Keratinocyte (primary cell): ENCODE measurements around the gene NEGR1.

Experiments
- EZH2 ChIP-seq: IDR thresholded peaks from one replicate; pipeline ENCODE4 v1.6.1; 2012; ENCODE audit warnings: inconsistent platforms, mild to moderate bottlenecking, low read length, moderate library complexity
- TF ChIP-seq, protein P1 (sequence below), 3 experiments: IDR thresholded peaks in 1 of 3; conservative IDR thresholded peaks in 1 of 3; optimal IDR thresholded peaks in 1 of 3; 2 replicates in 2 of 3; 3 replicates in 1 of 3; pipeline versions ENCODE3 to v1.5.1; 2011; ENCODE audit warnings: low read length in 3 of 3, mild to moderate bottlenecking in 3 of 3, moderate library complexity in 2 of 3, control low read depth in 1 of 3, inconsistent platforms in 1 of 3; ENCODE audit not compliant: insufficient read depth in 2 of 3; ENCODE audit errors: extremely low read depth in 1 of 3

DNA sequence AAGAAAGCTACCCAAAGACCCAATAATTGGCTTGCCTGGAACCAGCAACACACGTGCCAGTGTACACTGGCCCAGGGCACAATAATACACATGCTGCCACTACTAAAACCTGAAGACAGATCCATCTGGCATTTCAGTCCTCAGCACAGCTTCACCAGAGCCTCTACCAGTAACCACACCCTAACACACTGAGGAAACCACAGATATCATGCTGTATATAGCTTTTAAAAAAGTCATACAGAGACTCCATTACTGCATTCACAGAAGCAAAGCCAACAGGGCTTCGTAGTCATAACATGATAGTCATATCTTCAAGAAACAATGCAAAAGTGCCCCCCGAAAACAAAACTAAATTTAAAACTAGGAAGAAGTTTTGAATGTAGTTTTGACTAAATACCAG lies 40.6 kb upstream of the NEGR1 start:
- TF ChIP-seq, protein P1, sequence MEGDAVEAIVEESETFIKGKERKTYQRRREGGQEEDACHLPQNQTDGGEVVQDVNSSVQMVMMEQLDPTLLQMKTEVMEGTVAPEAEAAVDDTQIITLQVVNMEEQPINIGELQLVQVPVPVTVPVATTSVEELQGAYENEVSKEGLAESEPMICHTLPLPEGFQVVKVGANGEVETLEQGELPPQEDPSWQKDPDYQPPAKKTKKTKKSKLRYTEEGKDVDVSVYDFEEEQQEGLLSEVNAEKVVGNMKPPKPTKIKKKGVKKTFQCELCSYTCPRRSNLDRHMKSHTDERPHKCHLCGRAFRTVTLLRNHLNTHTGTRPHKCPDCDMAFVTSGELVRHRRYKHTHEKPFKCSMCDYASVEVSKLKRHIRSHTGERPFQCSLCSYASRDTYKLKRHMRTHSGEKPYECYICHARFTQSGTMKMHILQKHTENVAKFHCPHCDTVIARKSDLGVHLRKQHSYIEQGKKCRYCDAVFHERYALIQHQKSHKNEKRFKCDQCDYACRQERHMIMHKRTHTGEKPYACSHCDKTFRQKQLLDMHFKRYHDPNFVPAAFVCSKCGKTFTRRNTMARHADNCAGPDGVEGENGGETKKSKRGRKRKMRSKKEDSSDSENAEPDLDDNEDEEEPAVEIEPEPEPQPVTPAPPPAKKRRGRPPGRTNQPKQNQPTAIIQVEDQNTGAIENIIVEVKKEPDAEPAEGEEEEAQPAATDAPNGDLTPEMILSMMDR (optimal IDR thresholded peaks at IDR 0.05 in 1 of 3, IDR thresholded peaks at IDR 0.05 in 1 of 3, conservative IDR thresholded peaks at IDR 0.05 in 1 of 3; ENCODE audit: extremely low read depth in 1 of 3, insufficient read depth in 2 of 3, low read length in 3 of 3), result no peak
- TF ChIP-seq EZH2, result no peak
